HG03558 (cell line): ENCODE measurements around the gene UBAC1.

Experiments
- ATAC-seq: cut with Tn5 transposase; IDR thresholded peaks from one replicate; pipeline ENCODE4 v1.9.1; 2021; ENCODE audit warnings: moderate number of reproducible peaks; ENCODE audit not compliant: unreplicated experiment; ENCODE audit errors: extremely low read depth

Gene UBAC1

DNA sequence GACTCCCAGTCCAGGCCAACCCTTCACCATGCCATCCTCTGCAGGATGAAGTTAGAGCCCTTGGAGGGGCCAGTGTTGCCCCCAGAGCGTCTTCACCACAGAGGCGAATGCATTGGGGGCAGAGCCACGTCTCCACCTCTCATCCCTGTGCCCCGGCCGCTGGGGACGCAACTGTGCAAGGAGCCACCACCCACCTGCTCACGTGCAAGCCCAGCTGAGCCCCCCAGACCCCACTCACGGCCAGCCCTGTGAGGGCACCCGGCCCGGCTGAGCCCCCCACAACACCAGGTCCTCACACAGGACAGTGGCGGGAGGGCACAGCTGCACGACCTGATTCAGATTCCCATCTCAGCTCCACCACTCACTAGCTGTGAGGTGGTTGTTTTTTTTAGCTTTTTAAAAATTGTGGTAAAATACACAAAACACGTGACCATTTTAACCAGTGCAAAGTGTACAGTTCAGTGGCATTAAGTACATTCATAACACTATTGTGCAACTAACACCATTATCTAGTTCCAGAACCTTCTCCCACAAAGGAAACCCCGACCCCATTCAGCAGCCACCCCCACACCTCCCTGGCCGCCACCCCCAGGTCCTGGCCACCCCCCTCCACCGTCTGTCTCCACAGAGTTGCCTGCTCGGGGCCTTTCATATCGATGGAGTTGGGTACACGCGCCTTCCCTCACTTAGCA is 33.5 kb upstream of the UBAC1 start:
- no peak for ATAC-seq

DNA sequence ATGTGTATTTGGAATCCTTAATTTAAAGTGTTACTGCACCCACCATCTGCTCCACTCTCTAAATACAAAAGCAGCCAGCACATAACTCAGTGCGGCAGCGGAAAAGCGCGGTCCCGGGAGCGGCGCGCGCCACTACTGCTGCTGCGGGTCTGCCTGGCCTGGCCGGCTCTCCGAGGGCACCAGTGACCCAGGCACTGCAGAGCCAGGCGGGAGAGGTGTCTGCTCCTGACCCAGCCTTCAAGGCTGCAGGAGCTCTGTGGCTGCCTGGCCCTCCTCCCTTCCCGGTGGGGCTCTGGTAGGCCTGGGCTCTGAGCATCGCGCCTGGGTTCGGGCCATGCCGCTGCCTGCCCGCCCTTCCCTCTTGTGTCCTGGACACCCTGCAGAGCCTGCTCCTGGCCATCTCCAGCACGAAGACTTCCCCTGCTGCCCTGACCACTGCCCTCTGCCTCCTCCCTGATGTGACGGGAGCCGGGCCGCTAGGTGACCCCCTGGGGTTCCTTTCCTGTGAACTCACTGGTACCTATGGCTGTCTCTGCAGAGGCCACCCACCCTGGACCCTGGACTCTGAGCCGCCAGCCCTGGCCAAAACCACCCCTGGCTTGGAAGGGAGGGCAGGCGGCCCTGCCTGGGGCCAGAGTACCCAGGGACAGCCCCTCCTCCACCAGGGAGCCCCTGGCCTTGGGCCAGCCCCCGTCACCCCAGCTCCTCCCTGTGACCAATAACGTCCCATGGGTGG is 32.8 kb upstream of the UBAC1 start:
- no peak for ATAC-seq

DNA sequence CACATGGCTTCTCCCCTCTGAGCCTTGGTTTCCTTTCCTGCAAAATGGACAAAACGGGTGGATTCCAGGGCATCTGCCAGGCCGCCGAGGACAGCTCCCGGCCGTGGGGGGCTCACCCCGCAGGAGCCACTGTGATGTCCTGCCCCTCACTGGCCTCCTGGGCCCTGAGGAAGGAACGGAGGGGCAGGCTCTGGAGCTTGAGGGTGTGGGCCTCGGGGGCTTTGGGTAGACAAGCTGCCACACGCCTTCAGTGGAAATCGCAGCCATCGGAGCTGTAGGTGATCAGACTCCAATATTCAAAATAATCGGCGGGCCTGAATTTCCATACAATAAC is 32.2 kb upstream of the UBAC1 start:
- no peak for ATAC-seq

DNA sequence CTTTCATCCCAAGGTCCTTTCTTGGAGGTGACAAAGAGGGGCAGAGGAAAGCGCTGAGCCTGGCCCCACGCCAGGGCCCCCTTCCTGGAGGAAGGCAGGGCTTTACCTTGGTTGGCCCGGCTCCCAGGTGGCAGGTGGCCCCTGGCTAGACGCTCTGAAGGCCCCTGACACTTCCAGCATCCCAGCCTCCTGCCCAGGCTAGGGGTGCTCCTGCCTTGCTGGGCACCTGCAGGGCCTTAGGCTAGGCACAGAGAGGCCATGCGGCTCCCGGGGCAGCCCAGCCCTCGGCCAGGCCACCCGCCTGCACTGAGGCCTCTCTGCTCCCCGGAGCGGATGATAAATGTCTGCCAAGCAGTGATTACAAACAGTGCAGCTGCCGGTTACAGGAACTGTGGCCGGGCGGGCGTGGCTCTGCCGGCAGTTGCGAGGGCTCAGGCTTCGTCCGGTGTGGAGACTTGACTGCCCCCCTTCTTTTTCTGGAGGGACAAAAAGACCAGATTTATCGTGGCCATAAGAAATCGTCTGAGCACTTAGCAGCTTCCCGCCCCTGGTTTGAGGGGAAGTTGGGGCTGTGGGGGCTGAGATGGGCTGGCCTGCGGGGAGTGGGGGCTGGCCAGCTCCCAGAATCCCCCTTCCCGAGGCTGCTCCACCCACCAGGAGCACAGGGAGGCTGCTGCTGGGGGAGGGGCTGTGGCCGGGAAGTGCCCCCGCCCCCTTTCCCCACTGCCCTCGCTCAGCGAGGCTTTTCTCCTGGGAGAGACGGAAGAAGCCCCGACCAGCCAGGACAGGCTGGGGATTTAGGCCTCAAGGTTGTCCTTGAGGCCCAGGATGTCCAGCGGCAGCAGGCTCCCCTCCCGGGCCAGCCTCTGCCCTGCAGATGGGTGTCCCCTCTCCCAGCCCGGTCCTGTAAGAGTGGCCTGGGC is 31.6 kb upstream of the UBAC1 start:
- no peak for ATAC-seq

DNA sequence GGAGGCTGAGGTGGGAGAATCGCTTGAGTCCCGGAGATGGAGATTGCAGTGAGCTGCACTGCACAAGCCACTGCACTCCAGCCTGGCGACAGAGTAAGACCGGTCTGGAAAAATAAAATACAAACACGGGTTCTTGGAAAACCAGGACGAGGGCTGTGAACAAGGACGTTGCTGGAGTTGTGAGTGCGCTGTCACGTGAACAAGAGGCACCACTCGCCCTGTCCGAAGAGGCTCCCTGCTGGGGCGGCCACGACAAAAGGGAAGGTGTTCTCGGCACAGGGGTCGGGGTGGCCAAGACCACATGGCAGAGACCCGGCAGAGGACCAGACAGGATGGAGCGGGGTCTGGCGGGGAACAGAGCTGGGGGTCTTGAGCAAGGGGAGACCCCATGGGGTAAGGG is 30.6 kb upstream of the UBAC1 start:
- no peak for ATAC-seq

DNA sequence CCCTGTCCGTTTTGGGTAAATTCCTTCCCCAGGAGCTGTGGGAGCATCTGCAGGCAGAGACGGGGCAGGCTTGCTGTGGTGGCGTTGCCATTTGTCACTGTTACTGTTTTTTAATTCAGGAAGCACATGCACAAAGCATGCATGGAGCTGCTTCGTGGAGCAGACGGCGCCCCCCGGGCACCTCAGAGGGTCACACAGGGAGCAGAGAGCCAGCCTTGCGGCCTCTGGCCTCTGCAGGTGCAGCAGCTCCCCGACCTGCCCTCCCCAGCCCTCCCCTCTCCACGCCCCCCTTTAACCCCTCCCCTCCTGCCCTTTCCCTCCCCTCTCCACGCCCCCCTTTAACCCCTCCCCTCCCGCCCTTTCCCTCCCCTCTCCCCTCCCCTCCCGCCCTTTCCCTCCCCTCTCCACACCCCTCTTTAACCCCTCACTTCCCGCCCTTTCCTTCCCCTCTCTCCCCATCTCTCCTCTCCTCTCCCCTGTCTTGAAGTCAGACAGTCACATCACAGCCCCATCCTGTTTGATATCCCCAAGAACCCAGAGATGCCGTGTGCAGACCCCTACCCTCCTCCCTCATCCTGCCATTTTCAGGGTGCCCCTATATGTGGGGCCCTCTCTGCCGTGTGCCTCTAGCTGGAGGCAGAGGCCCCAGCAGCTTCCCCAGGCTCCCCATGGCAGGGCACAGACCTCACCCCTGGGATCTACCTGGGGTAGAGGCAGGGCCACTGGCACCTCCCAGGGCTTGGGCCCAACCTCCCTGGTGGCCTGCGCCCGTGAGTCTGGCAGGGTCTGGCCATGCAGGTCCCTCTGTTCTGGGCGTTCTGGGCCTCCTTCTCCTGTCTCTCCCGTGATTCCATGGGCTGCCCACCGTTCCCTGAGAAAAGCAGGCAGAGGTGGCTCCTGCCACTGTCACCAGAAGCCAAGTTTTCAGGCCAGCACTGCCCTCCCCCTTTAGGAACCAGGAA is 29.6 kb upstream of the UBAC1 start:
- ATAC-seq, result no peak

DNA sequence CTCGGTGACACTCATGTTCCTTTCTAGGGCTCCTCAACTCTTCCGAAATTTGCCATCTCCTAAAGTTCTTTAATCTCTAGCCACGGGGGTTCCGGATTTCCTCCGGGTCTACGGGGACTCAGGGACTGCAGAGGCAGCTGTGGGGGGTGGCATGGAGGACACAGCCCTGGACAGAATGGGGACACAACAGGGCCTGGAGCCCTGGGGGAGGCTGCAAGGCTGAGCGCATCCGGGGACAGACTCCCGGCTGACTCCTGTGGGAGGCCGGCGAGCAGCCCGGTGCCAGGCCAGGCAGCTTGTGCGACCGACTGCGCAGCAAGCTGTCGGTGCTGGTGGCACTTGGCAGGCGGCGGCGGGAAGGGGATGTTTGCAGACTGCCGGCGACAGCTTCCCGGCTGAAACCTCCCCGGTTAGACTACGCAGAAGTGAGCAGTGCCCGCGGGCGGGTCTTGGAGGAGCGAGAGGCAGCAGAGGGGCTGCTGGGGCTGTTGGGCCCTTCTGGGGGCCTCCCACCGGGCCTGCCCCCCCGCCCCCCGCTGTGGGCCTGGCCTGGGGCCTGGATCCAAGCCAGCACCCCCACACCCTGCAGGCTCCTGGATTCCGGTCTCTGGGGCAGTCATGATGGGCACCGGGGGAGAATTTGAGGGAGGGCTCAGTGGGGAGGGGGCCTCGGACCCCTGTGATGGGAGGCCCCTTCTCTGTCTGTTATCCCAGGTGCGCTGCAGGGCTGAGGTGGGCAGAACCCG is 28.7 kb upstream of the UBAC1 start:
- ATAC-seq, result no peak

DNA sequence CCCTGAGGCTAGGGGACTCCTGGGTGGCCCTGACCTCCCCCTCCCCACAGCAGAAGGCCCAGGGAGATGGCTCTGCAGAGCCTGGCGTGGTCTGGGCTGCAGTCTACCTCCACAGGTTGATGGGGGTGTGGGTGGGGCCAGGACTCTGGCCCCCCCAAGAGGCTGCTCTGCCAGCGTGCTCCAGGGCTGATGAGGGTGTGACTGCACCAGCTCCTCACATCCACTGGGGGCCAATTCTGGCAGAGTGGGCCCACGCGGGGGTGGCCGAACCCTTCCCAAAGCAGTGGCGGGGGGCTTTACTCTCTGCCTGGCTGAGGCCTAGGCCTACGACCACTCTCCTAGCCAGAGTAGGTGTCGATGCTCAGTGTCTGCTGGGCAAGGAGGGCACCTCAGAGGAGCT is 28.0 kb upstream of the UBAC1 start:
- ATAC-seq, result no peak

DNA sequence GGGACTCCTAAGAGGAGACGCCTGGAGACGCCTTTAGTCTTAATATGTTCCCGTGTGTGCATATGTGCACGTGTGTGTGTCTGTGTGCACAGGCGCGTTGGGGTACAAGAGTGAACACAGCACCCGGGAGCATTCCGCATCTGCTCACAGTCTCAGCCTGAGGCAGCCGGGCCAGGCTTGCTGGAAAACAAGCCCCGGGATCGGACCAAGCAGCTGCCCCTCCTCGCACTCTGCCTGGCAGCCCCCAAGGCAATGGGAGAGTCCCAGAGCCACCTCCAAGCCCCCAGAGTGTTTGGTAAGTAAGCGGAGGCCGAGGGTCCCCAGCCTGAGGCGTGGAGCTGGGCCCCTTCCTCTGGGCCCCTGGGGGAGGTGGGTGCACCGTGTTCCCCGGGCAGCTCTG is 27.3 kb upstream of the UBAC1 start:
- ATAC-seq, result no peak

DNA sequence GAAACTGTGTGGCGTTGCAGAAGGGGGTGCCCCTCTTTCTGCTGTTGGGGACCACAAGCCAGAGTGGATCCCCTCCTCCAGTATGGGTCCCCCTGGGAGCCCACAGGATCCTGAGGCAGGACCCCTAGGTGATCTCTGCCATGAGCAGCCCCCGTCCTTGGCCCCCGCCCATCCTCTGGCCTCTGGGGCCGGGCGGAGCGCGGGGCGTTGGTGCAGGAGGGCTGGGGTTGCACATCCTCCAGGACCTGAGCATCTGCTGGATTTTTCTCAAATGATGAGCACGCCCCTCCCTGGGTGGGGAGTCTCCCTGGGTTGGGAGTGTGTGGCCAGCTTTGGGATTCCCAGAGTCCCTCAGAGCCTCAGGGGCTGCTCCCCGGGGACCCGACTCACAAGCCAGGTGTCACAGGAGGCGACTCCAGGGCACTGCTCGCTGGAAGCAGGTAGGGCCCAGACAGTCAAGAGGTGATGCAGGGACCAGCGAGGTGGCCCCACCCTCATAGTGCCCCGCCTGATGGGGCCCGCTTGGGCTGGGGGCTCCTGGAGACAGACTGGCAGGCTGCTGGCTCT is 26.7 kb upstream of the UBAC1 start:
- ATAC-seq, result no peak

DNA sequence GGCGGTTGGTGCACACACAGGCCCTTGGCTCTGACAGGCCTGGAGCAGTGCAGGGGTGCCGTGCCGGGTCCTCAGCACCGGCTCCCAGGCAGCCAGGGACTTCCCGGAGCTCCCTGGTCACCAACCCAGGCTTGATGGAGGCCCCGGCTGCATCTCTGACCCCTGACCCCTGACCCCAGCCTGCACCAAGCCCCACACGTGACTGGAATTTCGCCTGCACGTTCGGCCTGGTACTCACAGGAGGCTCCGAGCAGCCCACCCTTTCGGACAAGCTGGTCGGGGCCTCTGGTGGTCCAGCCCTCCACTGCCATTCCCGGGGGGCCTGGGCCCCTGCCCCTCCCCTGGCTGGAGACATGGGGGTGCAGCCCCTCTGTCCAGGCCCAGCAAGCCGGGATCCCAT is 25.4 kb upstream of the UBAC1 start:
- no peak for ATAC-seq

DNA sequence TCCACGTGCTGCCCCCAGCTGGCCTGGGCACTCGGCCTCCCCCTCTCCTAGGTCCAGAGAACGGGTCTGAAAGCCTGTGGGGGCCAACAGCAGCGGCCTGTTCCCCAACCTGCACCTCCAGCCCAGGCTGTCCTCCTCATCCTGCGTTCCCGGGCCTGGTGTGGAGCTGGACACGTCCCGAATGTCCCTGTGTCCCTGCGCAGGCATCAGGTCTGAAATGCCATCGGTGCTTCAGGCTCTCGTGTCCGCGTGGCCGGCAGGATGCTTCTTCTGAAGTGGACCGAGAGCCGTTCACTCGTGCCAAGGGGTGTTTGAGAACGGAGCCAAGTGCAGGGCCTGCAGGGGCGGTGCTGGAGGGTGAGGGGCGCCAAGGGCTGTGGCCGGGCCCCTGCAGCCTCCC is 24.7 kb upstream of the UBAC1 start:
- no peak for ATAC-seq

DNA sequence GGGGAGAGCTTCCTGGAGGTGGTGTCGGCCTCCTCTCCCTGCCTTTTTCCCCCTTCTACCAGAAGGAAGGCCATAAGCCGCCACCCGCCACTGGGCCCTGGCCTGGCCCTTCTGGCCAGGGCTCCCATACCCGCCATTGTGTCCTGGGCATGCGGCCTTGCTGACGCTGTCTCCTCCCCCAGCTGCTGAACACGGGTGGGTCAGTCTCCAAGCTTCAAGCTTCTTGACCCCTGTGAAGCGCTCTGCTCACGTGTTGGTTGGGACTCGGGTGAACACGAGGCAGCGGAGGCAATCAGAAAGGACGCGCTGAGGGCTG is 24.2 kb upstream of the UBAC1 start:
- no peak for ATAC-seq

DNA sequence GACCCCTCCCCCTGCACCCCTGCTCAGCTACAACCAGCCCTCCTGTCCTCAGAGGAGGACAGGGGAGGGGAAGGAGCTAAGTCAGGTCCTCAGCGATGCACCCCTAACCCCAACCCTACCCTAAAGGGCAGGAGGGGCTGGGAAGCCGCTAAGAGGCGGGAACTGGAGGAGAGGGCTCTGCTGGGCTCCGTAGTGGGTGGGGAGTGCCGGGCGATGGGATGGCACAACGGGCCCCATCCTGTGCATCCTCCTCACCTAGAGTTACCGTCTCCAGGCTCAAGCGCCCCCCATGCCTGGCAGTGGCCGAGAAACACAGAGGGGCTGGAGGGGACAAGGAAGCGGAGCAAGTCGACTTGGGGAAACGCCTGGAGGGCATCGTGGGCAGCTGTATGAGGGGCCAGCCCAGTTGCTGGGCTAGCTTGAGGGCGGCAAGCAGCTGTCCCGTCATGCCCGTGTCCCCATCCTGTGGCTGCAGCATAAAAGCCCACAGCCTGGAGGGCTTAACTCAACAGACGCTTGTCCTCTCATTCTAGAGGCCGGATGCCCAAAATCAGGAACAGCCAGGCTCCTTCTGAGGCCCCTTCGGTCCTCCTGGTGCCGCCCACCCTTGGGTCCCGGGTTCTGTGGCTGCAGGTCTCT is 23.0 kb upstream of the UBAC1 start:
- ATAC-seq, result no peak

DNA sequence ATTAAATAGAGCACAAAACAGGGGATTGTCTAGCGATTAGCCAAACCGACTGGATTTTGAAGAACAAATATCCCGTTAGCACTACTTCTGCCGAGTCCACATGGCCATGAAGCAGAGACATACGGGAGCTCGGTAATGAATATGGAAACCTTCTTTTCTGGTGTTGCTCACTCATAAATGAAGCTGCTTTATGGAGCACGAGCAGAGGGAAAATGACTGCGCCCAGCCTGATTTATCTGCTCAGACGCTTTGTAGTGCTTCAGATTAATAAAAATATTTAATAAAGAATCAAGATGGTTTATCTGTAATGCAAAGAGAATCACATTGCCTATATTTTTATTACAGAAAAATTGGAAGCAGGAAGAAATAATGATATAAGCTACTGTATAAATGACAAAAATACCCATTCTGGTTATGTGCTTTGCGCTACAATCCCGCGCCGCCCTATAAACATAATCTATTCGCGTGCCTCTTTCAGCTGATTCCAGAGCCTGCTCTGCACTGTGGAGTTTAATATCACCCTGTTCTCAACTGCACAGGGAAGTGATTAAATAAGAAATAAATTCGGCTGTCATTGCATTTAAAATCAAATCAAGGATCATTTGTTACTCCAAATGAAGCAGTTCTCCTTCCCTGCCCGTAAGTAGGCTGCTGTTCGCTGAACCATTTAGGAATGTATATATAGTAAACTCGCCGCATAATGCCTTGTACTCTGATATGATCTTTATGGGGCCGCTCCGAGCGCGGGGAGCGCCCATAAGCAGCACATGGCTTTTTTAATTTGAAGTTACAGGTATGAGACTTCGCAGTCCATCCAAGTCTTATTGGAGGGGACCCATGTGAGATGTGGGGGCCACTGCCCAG is 22.3 kb upstream of the UBAC1 start:
- ATAC-seq, result no peak

DNA sequence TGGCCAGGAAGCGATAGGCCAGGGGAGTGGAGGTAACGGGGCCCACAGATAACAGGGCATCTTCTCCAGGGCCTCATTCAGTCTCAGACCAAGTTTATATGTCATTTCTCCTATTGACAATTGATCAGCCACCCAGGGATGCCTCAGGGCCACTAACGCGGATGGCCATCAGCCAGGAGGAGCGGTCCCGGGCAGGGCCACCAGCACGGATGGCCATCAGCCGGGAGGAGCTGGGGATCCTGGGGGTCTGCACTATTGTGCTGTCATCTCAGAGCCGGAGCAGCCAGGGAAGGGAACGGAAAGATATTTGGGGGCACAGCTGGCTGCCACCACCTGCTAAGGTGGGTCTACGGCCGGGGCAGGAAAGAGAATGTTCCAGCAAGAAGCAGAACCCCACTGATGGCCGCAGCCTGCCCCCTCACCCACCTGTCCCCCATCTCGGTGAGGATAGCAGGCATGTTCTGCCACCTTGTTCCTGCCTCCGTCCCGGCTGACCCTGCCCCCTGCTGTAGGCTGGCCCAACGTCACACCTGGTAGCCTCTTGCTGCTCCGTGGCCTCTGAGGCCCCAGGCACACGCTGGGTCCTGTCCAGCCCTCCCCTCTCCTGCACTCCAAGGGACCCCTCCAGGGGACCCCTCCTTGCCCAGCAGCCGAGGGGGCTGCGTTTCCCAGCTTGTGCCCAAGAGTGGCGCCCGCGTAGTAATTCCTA is 21.5 kb upstream of the UBAC1 start:
- no peak for ATAC-seq

DNA sequence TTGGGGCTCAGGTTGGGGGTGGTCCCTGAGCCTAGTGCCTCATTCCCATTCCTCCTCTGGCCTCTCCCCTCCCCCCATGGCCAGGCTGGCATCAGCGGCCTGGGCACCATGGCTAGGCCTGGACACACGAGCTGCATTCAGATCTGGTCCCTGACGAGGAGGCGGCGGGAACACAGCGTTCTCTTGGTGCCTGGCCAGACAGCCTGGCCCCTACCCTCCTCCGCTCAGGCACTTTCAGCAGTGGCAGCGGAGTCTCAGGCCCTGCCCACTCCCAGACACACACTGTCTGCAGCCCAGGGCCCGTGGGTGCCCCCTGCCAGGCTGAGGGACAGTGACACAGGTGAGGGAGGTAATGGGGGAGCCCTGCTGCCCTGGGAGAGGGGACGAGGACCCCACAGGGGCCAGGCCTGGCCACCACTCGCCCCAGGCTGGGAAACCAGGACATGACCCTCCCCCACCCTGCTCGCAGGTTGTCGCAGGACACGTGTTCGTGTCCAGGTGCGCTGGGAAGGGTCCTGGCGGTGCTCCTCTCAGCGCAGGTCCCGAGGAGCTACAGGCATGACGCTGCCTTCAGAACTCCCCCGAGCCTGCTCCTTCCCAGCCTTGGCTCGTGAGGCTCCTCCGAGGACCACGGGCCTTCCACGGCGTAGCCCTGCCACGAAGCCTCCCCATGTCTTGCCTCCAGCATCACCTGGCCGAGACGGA is 19.9 kb upstream of the UBAC1 start:
- no peak for ATAC-seq
